H1 (cell line): Measurements from ENCODE around the gene EZH1. TPM values are rescaled to one million over a fixed set of nuclear protein-coding genes. Genes with fewer than 3 reads are reported as not detected.

Experiments
- BACH1 ChIP-seq: IDR thresholded peaks from 2 replicates; pipeline ENCODE4 v1.6.1; 2012; ENCODE audit warnings: low read length, improper control_type of control experiment
- CHD1 ChIP-seq: IDR thresholded peaks from 2 replicates; pipeline ENCODE4 v1.6.1; 2012; ENCODE audit warnings: low read depth, low read length, improper control_type of control experiment
- CHD2 ChIP-seq: IDR thresholded peaks from 2 replicates; pipeline ENCODE4 v1.6.1; 2012; ENCODE audit warnings: low read length, improper control_type of control experiment
- EZH2 ChIP-seq: fragments of 200-600 bp; sonication (generic); IDR thresholded peaks from 2 replicates; pipeline ENCODE4 v1.7.1; 2012; ENCODE audit warnings: low read depth, mild to moderate bottlenecking, moderate library complexity, low read length, inconsistent platforms; ENCODE audit not compliant: severe bottlenecking
- KDM5A ChIP-seq: fragments of 200-600 bp; IDR thresholded peaks from 2 replicates; pipeline ENCODE4 v1.7.1; 2012; ENCODE audit warnings: mild to moderate bottlenecking, low read length, inconsistent platforms, mixed read lengths
- MAFK ChIP-seq: IDR thresholded peaks from 2 replicates; pipeline ENCODE4 v1.6.1; 2012; ENCODE audit warnings: low read depth, mild to moderate bottlenecking, improper control_type of control experiment, low read length
- PHF8 ChIP-seq: fragments of 200-600 bp; sonication (generic); conservative IDR thresholded peaks from 2 replicates; pipeline ENCODE4 v1.7.1; 2012; ENCODE audit warnings: low read depth, mild to moderate bottlenecking, inconsistent platforms, low read length, moderate library complexity
- POLR2A ChIP-seq, 2 experiments: IDR thresholded peaks; 1 replicate in 1 of 2; 2 replicates in 1 of 2; pipeline ENCODE4 v1.6.1; 2011; ENCODE audit warnings: low read depth in 2 of 2, low read length in 2 of 2, mild to moderate bottlenecking in 2 of 2; ENCODE audit errors: control extremely low read depth in 1 of 2
- RXRA ChIP-seq: IDR thresholded peaks from 2 replicates; pipeline ENCODE4 v1.6.1; 2011; ENCODE audit warnings: low read depth, mild to moderate bottlenecking, low read length, moderate library complexity; ENCODE audit not compliant: insufficient read depth
- TEAD4 ChIP-seq: IDR thresholded peaks from 2 replicates; pipeline ENCODE4 v1.6.1; 2012; ENCODE audit warnings: low read depth, low read length, inconsistent platforms, mixed read lengths
- YY1 ChIP-seq: IDR thresholded peaks from 2 replicates; pipeline ENCODE4 v1.6.1; 2011; ENCODE audit warnings: low read depth, mild to moderate bottlenecking, low read length
- polyA plus RNA-seq, 7 experiments: library from polyadenylated mRNA; depleted of rRNA in 3 of 7; stranded (reverse) in 5 of 7; unstranded in 2 of 7; fragments of >200 nt in 5 of 7; fragments of 200-250 nt in 2 of 7; gene quantifications; 1 replicate in 5 of 7; 2 replicates in 1 of 7; 4 replicates in 1 of 7; pipeline versions ENCODE4 v1.2.1 to v1.2.3, GENCODE V29; 2011 to 2013; ENCODE audit warnings: missing spikeins in 2 of 7, mixed read lengths in 2 of 7
- total RNA-seq: library from RNA; stranded (reverse); fragmentation: NEBNext Ultra II Directional; extraction: Animal tissue kit (Norgen Biotek cat#: 25700); gene quantifications from 2 replicates; pipeline ENCODE4 v1.2.1, GENCODE V29; 2021
- TF ChIP-seq, protein P1 (sequence below): fragments of 300-600 bp; sonication (generic); IDR thresholded peaks from 2 replicates; pipeline ENCODE4 v1.7.1; 2012; ENCODE audit warnings: low read length, moderate library complexity, mild to moderate bottlenecking, inconsistent platforms; ENCODE audit not compliant: insufficient replicate concordance

EZH1 gene
- total and polyA plus RNA-seq, 2 of the 8 experiments (the other 6 are each of a cell fraction or from before 2014, with no cell fraction given): 17.4 to 20.8 TPM

DNA sequence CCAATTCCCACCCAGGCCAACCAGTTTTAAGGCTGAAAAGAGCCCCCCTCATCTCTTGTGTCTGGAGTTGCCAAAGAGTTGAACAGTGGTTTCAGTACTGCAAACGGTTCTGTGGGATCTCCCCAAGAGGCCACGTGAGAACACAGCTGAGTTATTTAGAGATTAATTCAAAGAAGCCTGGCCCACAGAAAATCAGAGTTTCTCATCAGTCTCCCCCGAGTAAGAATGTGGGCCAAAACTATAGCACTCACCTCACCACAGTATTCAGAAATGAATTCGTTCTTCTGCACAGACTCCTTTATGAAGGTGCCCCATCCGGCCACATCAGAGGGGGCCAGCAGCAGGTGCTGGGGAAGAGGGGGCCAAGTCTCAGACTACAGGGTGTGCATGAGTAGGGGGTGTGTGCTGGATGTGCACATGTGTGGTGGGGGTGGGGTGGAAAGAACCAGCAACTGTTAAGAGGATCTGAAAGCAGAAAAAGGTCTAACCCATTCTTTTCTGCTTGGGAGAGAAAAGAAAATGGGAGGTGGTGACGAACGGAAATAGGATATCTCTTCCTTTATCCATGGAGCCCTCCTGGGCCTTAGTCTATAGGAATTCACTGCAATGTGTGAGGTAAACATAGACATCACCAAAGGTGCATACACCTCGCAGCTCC is 39.9 kb downstream of the EZH1 start (continued):
- TF ChIP-seq, protein P1, sequence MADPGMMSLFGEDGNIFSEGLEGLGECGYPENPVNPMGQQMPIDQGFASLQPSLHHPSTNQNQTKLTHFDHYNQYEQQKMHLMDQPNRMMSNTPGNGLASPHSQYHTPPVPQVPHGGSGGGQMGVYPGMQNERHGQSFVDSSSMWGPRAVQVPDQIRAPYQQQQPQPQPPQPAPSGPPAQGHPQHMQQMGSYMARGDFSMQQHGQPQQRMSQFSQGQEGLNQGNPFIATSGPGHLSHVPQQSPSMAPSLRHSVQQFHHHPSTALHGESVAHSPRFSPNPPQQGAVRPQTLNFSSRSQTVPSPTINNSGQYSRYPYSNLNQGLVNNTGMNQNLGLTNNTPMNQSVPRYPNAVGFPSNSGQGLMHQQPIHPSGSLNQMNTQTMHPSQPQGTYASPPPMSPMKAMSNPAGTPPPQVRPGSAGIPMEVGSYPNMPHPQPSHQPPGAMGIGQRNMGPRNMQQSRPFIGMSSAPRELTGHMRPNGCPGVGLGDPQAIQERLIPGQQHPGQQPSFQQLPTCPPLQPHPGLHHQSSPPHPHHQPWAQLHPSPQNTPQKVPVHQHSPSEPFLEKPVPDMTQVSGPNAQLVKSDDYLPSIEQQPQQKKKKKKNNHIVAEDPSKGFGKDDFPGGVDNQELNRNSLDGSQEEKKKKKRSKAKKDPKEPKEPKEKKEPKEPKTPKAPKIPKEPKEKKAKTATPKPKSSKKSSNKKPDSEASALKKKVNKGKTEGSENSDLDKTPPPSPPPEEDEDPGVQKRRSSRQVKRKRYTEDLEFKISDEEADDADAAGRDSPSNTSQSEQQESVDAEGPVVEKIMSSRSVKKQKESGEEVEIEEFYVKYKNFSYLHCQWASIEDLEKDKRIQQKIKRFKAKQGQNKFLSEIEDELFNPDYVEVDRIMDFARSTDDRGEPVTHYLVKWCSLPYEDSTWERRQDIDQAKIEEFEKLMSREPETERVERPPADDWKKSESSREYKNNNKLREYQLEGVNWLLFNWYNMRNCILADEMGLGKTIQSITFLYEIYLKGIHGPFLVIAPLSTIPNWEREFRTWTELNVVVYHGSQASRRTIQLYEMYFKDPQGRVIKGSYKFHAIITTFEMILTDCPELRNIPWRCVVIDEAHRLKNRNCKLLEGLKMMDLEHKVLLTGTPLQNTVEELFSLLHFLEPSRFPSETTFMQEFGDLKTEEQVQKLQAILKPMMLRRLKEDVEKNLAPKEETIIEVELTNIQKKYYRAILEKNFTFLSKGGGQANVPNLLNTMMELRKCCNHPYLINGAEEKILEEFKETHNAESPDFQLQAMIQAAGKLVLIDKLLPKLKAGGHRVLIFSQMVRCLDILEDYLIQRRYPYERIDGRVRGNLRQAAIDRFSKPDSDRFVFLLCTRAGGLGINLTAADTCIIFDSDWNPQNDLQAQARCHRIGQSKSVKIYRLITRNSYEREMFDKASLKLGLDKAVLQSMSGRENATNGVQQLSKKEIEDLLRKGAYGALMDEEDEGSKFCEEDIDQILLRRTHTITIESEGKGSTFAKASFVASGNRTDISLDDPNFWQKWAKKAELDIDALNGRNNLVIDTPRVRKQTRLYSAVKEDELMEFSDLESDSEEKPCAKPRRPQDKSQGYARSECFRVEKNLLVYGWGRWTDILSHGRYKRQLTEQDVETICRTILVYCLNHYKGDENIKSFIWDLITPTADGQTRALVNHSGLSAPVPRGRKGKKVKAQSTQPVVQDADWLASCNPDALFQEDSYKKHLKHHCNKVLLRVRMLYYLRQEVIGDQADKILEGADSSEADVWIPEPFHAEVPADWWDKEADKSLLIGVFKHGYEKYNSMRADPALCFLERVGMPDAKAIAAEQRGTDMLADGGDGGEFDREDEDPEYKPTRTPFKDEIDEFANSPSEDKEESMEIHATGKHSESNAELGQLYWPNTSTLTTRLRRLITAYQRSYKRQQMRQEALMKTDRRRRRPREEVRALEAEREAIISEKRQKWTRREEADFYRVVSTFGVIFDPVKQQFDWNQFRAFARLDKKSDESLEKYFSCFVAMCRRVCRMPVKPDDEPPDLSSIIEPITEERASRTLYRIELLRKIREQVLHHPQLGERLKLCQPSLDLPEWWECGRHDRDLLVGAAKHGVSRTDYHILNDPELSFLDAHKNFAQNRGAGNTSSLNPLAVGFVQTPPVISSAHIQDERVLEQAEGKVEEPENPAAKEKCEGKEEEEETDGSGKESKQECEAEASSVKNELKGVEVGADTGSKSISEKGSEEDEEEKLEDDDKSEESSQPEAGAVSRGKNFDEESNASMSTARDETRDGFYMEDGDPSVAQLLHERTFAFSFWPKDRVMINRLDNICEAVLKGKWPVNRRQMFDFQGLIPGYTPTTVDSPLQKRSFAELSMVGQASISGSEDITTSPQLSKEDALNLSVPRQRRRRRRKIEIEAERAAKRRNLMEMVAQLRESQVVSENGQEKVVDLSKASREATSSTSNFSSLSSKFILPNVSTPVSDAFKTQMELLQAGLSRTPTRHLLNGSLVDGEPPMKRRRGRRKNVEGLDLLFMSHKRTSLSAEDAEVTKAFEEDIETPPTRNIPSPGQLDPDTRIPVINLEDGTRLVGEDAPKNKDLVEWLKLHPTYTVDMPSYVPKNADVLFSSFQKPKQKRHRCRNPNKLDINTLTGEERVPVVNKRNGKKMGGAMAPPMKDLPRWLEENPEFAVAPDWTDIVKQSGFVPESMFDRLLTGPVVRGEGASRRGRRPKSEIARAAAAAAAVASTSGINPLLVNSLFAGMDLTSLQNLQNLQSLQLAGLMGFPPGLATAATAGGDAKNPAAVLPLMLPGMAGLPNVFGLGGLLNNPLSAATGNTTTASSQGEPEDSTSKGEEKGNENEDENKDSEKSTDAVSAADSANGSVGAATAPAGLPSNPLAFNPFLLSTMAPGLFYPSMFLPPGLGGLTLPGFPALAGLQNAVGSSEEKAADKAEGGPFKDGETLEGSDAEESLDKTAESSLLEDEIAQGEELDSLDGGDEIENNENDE: no peak
- TF ChIP-seq MAFK (no peak), POLR2A (IDR thresholded peaks at IDR 0.05; ENCODE audit: control extremely low read depth in 1 of 2, low read depth in 2 of 2, low read length in 2 of 2) (no peak), RXRA (no peak), CHD2 (no peak), TEAD4 (no peak), YY1 (no peak), CHD1 (no peak), BACH1 (no peak), EZH2 (no peak), PHF8 (no peak), KDM5A (no peak)
